DMS 273 (cell line): ENCODE results near the gene ACBD7.

Source experiments
- DNase-seq: peaks from one replicate; lab custom pipeline; 2025; ENCODE audit not compliant: unreplicated experiment; lab: John Stamatoyannopoulos, UW

The ACBD7 gene

GRCh38 chr10:15088428-15089261, at the start of gene ACBD7:
ACBD7 (minus strand) TSS chr10:15088776; CDS start chr10:15088728, 48 bp downstream.
- DNase-seq = peak; percentile 93

- DNase-seq = no peak
Observed at GRCh38 chr10:15137636-15138035, 49.1 kb upstream of the ACBD7 start.

GRCh38 chr10:15137036-15137359, 48.4 kb upstream of the ACBD7 start:
- DNase-seq = no peak

GRCh38 chr10:15136129-15137035, 47.8 kb upstream of the ACBD7 start:
- no peak for DNase-seq

GRCh38 chr10:15131330-15131729, 42.8 kb upstream of the ACBD7 start:
- no peak for DNase-seq

- no peak for DNase-seq
Observed at GRCh38 chr10:15124908-15125307, 36.3 kb upstream of the ACBD7 start.

GRCh38 chr10:15124190-15124589, 35.6 kb upstream of the ACBD7 start:
- no peak for DNase-seq

GRCh38 chr10:15123749-15124184, 35.2 kb upstream of the ACBD7 start:
- DNase-seq = no peak

- DNase-seq = no peak
Observed at GRCh38 chr10:15122477-15123030, 34.0 kb upstream of the ACBD7 start.

- DNase-seq = no peak
Observed at GRCh38 chr10:15121707-15122106, 33.1 kb upstream of the ACBD7 start.

GRCh38 chr10:15120523-15120922, 31.9 kb upstream of the ACBD7 start:
- no peak for DNase-seq

- no peak for DNase-seq
Observed at GRCh38 chr10:15118615-15119014, 30.0 kb upstream of the ACBD7 start.

GRCh38 chr10:15116225-15116624, 27.6 kb upstream of the ACBD7 start:
- no peak for DNase-seq

GRCh38 chr10:15113766-15114165, 25.2 kb upstream of the ACBD7 start:
- no peak for DNase-seq

GRCh38 chr10:15112657-15113056, 24.1 kb upstream of the ACBD7 start:
- no peak for DNase-seq

GRCh38 chr10:15106352-15107013, 17.9 kb upstream of the ACBD7 start:
- DNase-seq = peak; percentile 77

GRCh38 chr10:15103513-15103912, 14.9 kb upstream of the ACBD7 start:
- DNase-seq = no peak

GRCh38 chr10:15099886-15100285, 11.3 kb upstream of the ACBD7 start:
- DNase-seq = no peak

- peak; percentile 97 for DNase-seq
Observed at GRCh38 chr10:15097011-15097812, 8.6 kb upstream of the ACBD7 start, which contains the start of gene RPP38. RPP38 (plus strand) TSS chr10:15097355; CDS start chr10:15103315, 5,960 bp downstream.

GRCh38 chr10:15096661-15097010, 8.1 kb upstream of the ACBD7 start:
- DNase-seq = no peak
